GM23338 (cell line): ENCODE results near the gene ADCY1. TPM values are rescaled to one million over a fixed set of nuclear protein-coding genes. Genes with fewer than 3 reads are reported as not detected.

ENCODE experiments used
- ATAC-seq: fragments of 200-7000 bp; cut with Tn5 transposase; 3 replicates; pipeline ENCODE4 v1.9.1; 2020
- DNase-seq: peaks from one replicate; pipeline ENCODE4 v3.0.0-alpha.2; 2015; ENCODE audit warnings: low spot score
- H2AFZ ChIP-seq: fragments of 200-600 bp; sonication (generic); 2 replicates; pipeline ENCODE4 v1.8.0; 2016; ENCODE audit warnings: antibody characterized with exemption, mild to moderate bottlenecking, moderate library complexity
- H3F3A ChIP-seq: fragments of 200-600 bp; sonication (generic); replicated peaks from 2 replicates; pipeline ENCODE4 v1.8.0; 2017; ENCODE audit warnings: antibody characterized with exemption, mixed run types, low read depth
- H3K27ac ChIP-seq: fragments of 200-600 bp; sonication (generic); 2 replicates; pipeline ENCODE4 v1.6.1; 2016; ENCODE audit warnings: low read depth
- H3K27me3 ChIP-seq: fragments of 200-600 bp; sonication (generic); 2 replicates; pipeline ENCODE4 v1.8.0; 2016; ENCODE audit warnings: mild to moderate bottlenecking, mixed run types, moderate library complexity; ENCODE audit not compliant: insufficient read depth
- H3K36me3 ChIP-seq: fragments of 200-600 bp; sonication (generic); 2 replicates; pipeline ENCODE4 v1.8.0; 2016; ENCODE audit warnings: mild to moderate bottlenecking; ENCODE audit not compliant: insufficient read depth
- H3K4me1 ChIP-seq: fragments of 200-600 bp; sonication (generic); 2 replicates; pipeline ENCODE4 v1.8.0; 2016; ENCODE audit warnings: mild to moderate bottlenecking, moderate library complexity; ENCODE audit not compliant: insufficient read depth
- H3K4me2 ChIP-seq: fragments of 200-600 bp; sonication (generic); 2 replicates; pipeline ENCODE4 v1.7.1; 2017; ENCODE audit warnings: mixed run types
- H3K4me3 ChIP-seq: fragments of 200-600 bp; sonication (generic); 2 replicates; pipeline ENCODE4 v1.6.1; 2016; ENCODE audit warnings: mixed run types
- H3K79me2 ChIP-seq: fragments of 200-600 bp; sonication (generic); replicated peaks from 2 replicates; pipeline ENCODE4 v1.8.0; 2017; ENCODE audit warnings: mild to moderate bottlenecking; ENCODE audit not compliant: insufficient read depth
- H3K9me2 ChIP-seq: fragments of 200-600 bp; sonication (generic); 2 replicates; pipeline ENCODE4 v1.8.0; 2017; ENCODE audit not compliant: insufficient read depth
- H4K20me1 ChIP-seq: fragments of 200-600 bp; sonication (generic); replicated peaks from 2 replicates; pipeline ENCODE4 v1.8.0; 2017; ENCODE audit warnings: mild to moderate bottlenecking; ENCODE audit not compliant: insufficient read depth
- H3K27ac Mint-ChIP-seq: 2 replicates; pipeline ENCODE4 v1.8.0; 2020; ENCODE audit warnings: inconsistent platforms, mild to moderate bottlenecking, moderate library complexity, mixed read lengths
- H3K27me3 Mint-ChIP-seq: 3 replicates; pipeline ENCODE4 v1.8.0; 2022; ENCODE audit warnings: low read depth, mild to moderate bottlenecking, moderate library complexity, mixed read lengths, inconsistent platforms; ENCODE audit not compliant: insufficient read depth, poor library complexity
- H3K36me3 Mint-ChIP-seq: 3 replicates; pipeline ENCODE4 v1.8.0; 2021; ENCODE audit warnings: low read depth, mild to moderate bottlenecking, inconsistent platforms, moderate library complexity, mixed read lengths
- H3K4me1 Mint-ChIP-seq: 3 replicates; pipeline ENCODE4 v1.8.0; 2020; ENCODE audit warnings: mild to moderate bottlenecking, inconsistent platforms, mixed read lengths
- H3K4me3 Mint-ChIP-seq: 3 replicates; pipeline ENCODE4 v1.8.0; 2021; ENCODE audit warnings: moderate library complexity, mild to moderate bottlenecking, inconsistent platforms, mixed read lengths
- H3K9me3 Mint-ChIP-seq: 3 replicates; pipeline ENCODE4 v1.8.0; 2020; ENCODE audit warnings: moderate library complexity, mild to moderate bottlenecking, inconsistent platforms, mixed read lengths
- ETS1 ChIP-seq: IDR thresholded peaks from 2 replicates; pipeline ENCODE4 v1.6.1; 2016; ENCODE audit warnings: antibody characterized with exemption
- EZH2 ChIP-seq: fragments of 200-600 bp; sonication (generic); IDR thresholded peaks from one replicate; pipeline ENCODE4 v1.8.0; 2017; ENCODE audit warnings: antibody characterized with exemption, mild to moderate bottlenecking, low read depth; ENCODE audit not compliant: unreplicated experiment
- EZH2phosphoT487 ChIP-seq: fragments of 200-600 bp; sonication (generic); IDR thresholded peaks from one replicate; pipeline ENCODE4 v1.8.1; 2018; ENCODE audit warnings: antibody characterized with exemption; ENCODE audit not compliant: unreplicated experiment
- NANOG ChIP-seq: IDR thresholded peaks from 2 replicates; pipeline ENCODE4 v1.6.1; 2016; ENCODE audit warnings: antibody characterized with exemption, borderline replicate concordance
- POLR2AphosphoS5 ChIP-seq: IDR thresholded peaks from 2 replicates; pipeline ENCODE4 v1.6.1; 2016; ENCODE audit warnings: antibody characterized with exemption, low read depth
- REST ChIP-seq: IDR thresholded peaks from one replicate; pipeline ENCODE4 v1.6.1; 2018; ENCODE audit warnings: antibody characterized with exemption; ENCODE audit not compliant: unreplicated experiment
- STAT1 ChIP-seq: IDR thresholded peaks from one replicate; pipeline ENCODE4 v1.6.1; 2016; ENCODE audit warnings: antibody characterized with exemption; ENCODE audit not compliant: unreplicated experiment
- ZNF114 ChIP-seq: fragments of 250-450 bp; sonication (Bioruptor Pico); IDR thresholded peaks from 2 replicates; pipeline ENCODE4 v1.5.0; 2020; ENCODE audit warnings: mild to moderate bottlenecking, moderate library complexity
- ZNF462 ChIP-seq: fragments of 250-450 bp; sonication (Bioruptor Pico); IDR thresholded peaks from 2 replicates; pipeline ENCODE4 v1.5.0; 2020; ENCODE audit warnings: mild to moderate bottlenecking, moderate library complexity
- polyA plus RNA-seq: library from polyadenylated mRNA; unstranded; fragments of >200 nt; fragmentation: Nextera tagmentation; extraction: Ambion mirVana; gene quantifications from 2 replicates; pipeline ENCODE4 v1.2.1, GENCODE V29; 2016
- total RNA-seq: library from RNA; depleted of rRNA; stranded (reverse); fragments of >200 nt; shearing (Covaris generic); gene quantifications from 2 replicates; pipeline ENCODE4 v1.2.3, GENCODE V29; 2014

The ADCY1 gene
- total and polyA plus RNA-seq, 2 experiments from 2014 or later: 2.3 to 18.7 TPM

- Mint-ChIP-seq H3K36me3 (no peaks in the 10 kb centered on the region; the same call in 2 of the 3 replicates), H3K4me3 (no peak overlapping the region), H3K4me1 (no peaks in the 10 kb centered on the region), H3K9me3 (no peaks in the 10 kb centered on the region), H3K27ac (no peak overlapping the region), H3K27me3 (peaks cover 2% of the 10 kb centered on the region)
- Histone ChIP-seq H3K4me3 (no peak overlapping the region), H4K20me1 (no peaks in the 10 kb centered on the region), H2AFZ (no peak overlapping the region), H3K79me2 (no peaks in the 10 kb centered on the region), H3K27ac (no peak overlapping the region), H3K4me2 (no peak overlapping the region), H3F3A (no peaks in the 10 kb centered on the region), H3K4me1 (no peaks in the 10 kb centered on the region), H3K36me3 (no peaks in the 10 kb centered on the region), H3K27me3 (no peaks in the 10 kb centered on the region), H3K9me2 (no peaks in the 10 kb centered on the region)
- no peak for DNase-seq
- no peak for ATAC-seq
- TF ChIP-seq ZNF114 (CRISPR knock-in tag): no peak
These were observed 143.5 kb downstream of the ADCY1 start for GRCh38 chr7:45717537-45718235.

- peaks cover 5% of the 10 kb centered on the region for H3K36me3 Mint-ChIP-seq
- H3K4me3 Mint-ChIP-seq: no peak overlapping the region
- Histone ChIP-seq H4K20me1 (no peaks in the 10 kb centered on the region), H3K27ac (no peak overlapping the region), H3K9me2 (no peaks in the 10 kb centered on the region), H3K4me3 (no peak overlapping the region), H3K79me2 (no peaks in the 10 kb centered on the region), H3K4me2 (no peak overlapping the region), H2AFZ (no peak overlapping the region), H3F3A (no peaks in the 10 kb centered on the region), H3K27me3 (no peaks in the 10 kb centered on the region), H3K36me3 (no peaks in the 10 kb centered on the region), H3K4me1 (no peaks in the 10 kb centered on the region)
- DNase-seq (no peak), ATAC-seq (no peak)
- H3K27ac Mint-ChIP-seq: 0 out of 2 replicates have a peak overlapping the region, but pooled peaks have one; percentile 62
- H3K27me3 Mint-ChIP-seq: peaks cover 5% of the 10 kb centered on the region
- no peaks in the 10 kb centered on the region for H3K4me1 Mint-ChIP-seq
- H3K9me3 Mint-ChIP-seq: no peaks in the 10 kb centered on the region
- TF ChIP-seq EZH2: no peak
- TF ChIP-seq EZH2phosphoT487: no peak
- no peak for TF ChIP-seq STAT1
- TF ChIP-seq ZNF114 (CRISPR knock-in tag): no peak
- TF ChIP-seq ETS1: no peak
- TF ChIP-seq POLR2AphosphoS5: no peak
- TF ChIP-seq ZNF462 (CRISPR knock-in tag): no peak
- TF ChIP-seq NANOG: no peak
- TF ChIP-seq REST: no peak
These were observed 144.5 kb downstream of the ADCY1 start for GRCh38 chr7:45718464-45719330.
